22Rv1 (cell line): ENCODE results near the gene ZBTB20.

Experiments
- H3K27ac ChIP-seq: fragments of 450-650 bp; 2 replicates; pipeline ENCODE4 v1.5.1; 2017
- ZFX ChIP-seq: fragments of 450-650 bp; IDR thresholded peaks from 2 replicates; pipeline ENCODE4 v1.6.1; 2017; ENCODE audit warnings: antibody characterized with exemption, borderline replicate concordance
- TF ChIP-seq, protein P1 (sequence below): fragments of 450-650 bp; IDR thresholded peaks from 2 replicates; pipeline ENCODE4 v1.5.1; 2017; ENCODE audit warnings: mild to moderate bottlenecking

ZBTB20 gene

DNA sequence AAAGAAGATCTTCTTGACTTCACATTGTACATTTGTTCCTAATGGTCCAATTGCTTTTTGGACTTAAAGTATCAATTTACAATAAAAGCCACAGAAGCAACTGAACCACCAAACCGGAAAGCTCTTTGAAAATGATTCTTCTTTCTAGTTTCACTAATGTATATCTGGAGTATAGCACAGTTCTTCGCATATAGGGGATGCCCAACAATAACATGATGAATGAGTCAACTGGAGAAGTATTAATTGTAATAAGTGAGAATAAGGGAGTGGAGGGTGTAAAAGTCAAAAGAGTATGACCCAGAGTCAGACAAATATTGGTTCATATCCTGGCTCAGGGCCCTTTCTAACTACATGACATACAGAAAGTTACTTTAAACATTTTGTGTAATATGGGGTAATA lies 425.2 kb downstream of the ZBTB20 start:
- TF ChIP-seq ZFX, result no peak
- TF ChIP-seq, protein P1, sequence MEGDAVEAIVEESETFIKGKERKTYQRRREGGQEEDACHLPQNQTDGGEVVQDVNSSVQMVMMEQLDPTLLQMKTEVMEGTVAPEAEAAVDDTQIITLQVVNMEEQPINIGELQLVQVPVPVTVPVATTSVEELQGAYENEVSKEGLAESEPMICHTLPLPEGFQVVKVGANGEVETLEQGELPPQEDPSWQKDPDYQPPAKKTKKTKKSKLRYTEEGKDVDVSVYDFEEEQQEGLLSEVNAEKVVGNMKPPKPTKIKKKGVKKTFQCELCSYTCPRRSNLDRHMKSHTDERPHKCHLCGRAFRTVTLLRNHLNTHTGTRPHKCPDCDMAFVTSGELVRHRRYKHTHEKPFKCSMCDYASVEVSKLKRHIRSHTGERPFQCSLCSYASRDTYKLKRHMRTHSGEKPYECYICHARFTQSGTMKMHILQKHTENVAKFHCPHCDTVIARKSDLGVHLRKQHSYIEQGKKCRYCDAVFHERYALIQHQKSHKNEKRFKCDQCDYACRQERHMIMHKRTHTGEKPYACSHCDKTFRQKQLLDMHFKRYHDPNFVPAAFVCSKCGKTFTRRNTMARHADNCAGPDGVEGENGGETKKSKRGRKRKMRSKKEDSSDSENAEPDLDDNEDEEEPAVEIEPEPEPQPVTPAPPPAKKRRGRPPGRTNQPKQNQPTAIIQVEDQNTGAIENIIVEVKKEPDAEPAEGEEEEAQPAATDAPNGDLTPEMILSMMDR, result no peak
- H3K27ac ChIP-seq, result peak overlapping the region; percentile 99

DNA sequence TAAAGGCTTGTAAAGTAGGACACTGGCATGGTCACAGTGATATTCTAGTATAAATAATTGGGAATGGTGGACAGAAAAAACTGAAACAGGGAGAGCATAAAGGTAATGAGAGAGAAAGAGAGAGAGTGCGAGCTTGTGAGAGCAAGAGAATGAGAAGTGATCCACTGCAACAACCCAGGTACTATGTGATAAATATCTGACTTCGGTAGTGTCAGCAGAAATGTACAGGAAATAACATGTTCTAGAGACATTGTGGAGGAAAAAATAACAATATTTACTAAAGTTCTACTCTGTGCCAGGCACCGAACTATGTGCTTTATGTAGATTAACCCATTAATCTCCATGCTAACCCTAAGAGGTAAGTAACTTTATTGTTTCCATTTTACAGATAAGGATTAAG lies 425.9 kb downstream of the ZBTB20 start:
- TF ChIP-seq ZFX, result no peak
- TF ChIP-seq, protein P1, result no peak
- H3K27ac ChIP-seq, result peak overlapping the region; percentile 99

DNA sequence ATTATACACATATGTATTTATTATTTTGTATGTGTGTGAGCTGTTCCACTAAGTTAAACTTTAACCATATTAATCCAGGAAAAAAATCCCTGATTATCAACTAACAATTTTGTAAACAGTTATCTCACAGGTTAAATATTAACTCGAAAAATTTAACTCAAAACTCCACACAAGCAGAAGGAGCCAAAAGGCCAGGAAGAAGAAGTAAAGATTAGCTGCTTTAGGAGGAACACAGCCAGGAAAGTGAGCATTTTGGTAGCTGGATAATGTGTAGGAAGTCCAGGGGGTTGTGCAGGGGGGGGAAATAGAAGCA lies 428.2 kb downstream of the ZBTB20 start:
- TF ChIP-seq, protein P1, result no peak
- no peak for TF ChIP-seq ZFX

DNA sequence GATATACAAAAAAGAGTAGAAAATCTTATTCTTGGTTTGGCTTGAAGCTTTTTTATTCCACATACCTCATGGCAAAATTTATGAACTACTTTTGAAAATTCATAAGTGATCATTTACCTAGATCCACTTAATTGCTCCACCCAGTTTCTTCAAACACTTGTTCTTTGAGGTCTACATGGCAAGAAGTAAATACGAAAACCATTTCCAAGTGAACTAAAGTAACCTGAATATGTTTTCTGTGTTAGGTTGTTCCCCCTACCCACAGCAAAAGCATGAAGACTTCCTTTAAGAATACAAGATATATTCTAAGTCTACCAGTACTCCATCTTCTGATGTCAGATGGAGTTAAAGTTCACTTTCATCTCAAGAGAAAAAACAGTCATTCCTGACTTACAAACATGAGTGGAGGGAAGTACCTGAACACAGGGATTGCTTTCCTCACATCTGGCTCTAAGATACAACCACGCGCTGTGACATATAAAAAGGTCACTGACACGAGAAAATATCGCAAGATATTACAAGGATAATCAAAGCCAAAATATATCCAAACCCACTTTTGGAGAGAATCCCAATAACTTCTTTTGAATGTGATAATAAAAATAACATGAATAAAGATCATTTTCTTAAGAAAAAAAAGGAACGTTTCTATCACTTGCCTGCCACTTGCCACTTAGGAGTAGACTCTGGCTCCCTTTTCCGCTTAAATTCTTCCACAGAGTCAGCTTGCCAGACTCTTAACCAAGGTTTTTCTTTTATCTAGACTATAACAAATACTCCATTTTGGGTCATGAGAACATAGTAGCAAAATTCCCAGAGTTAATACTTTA lies 428.8 kb downstream of the ZBTB20 start:
- TF ChIP-seq, protein P1, result no peak
- no peak for TF ChIP-seq ZFX
- peak overlapping the region; percentile 99 for H3K27ac ChIP-seq

More for the DNA sequence above, 428.2 kb downstream of the ZBTB20 start:
- H3K27ac ChIP-seq, result peak overlapping the region; percentile 99

DNA sequence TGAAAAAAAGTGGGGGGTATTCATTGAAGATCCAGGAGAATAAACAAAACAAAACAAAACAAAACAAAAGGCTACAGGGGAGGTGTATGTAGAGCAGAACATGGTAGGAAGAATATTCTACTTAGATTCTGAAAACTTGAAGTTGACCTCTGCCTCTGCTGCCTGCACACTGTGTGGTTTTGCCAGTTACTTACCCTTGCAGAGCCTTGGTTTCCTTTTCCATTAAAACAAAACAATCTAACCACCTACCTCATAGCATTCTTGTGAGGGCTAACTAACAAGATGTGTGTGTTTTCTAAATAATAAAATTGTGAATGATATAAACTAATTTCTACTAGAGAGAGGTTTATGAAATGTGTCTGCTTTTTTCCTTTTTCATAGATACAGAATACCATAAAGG lies 430.2 kb downstream of the ZBTB20 start:
- peak overlapping the region; percentile 99 for H3K27ac ChIP-seq
- TF ChIP-seq, protein P1, result no peak
- no peak for TF ChIP-seq ZFX

DNA sequence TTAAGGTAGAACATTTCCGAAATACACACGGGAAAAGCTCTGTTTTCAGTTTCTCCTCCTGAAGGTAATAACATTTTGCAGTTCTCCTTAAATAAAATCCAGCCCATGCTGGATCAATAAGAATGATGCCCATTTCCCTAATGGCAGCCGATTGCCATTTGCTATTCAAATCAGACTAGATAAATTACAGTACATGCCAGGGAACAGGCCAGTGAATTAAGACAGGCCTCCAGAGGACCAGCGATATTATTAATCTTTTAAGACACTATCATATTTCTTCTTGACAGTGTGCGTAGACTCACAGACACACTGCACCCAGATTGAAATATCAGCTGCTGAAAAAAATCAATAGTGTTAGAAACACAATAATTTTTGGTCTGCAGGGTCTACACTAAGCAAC lies 431.0 kb downstream of the ZBTB20 start:
- TF ChIP-seq, protein P1, result no peak
- no peak for TF ChIP-seq ZFX
- H3K27ac ChIP-seq, result peak overlapping the region; percentile 99

DNA sequence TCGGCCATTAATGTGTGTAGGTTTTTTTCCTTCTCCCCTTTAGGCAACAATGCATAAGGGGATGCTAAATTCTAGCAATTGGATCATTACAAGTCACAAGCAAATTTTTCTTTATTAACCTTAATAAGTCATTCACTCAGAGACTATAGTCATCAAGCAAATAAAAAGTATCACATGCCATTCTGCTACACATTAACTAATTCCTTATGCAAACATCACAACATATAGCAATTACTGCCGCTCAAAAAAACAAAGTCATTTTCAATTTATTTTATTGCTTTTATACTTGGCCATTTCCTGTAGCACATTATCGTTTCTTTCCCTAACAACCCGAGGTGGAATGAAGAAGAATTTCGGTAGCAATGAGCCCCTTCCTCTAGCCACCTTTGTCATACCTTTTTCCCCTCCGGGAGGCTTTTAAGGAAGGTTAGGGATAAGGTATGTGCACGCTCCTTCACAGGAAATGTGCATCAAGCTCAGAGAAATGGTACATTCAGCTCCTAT lies 432.1 kb downstream of the ZBTB20 start:
- TF ChIP-seq ZFX, result no peak
- TF ChIP-seq, protein P1, result no peak
- peak overlapping the region; percentile 99 for H3K27ac ChIP-seq
